Activated T-cell treated with anti-CD3 and anti-CD28 coated beads for 24 hours (primary cell): ENCODE measurements around the gene DNASE1L2.

Experiments used
- DNase-seq: peaks from one replicate; pipeline ENCODE4 v3.0.0-alpha.2; 2020; ENCODE audit warnings: low read depth

Gene DNASE1L2

DNA sequence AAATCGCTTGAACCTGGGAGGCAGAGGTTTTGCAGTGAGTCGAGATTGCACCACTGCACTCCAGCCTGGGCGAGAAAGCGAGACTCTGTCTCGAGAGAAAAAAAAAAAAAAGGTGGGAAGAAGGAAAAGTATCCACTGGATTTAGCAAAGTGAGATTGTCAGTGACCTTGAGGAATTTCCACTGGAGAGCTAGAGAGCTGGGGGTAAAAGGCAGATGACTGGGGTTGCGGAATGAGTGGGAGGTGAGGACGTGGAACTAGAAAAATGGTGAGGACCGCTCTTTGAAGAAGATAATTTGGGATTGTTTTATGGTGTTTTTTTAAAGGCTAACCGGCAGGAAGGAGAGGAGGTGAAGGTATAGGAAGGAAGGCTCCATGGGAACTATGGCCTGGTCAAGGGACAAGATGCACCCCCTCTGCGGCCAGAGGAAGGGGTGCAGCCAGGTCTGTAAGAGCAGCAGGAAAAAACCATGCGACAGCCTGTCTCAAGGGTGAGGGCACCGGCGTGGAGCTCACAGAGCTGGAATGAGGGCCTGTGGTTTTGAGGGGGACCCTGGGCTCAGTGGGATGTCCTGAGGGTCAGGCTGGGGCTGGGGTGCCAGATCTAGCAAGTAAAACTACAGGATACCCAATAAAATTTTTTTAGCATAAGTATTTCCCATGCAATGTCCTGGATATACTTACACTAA, 31.7 kb upstream of the DNASE1L2 start:
- DNase-seq, result no peak

DNA sequence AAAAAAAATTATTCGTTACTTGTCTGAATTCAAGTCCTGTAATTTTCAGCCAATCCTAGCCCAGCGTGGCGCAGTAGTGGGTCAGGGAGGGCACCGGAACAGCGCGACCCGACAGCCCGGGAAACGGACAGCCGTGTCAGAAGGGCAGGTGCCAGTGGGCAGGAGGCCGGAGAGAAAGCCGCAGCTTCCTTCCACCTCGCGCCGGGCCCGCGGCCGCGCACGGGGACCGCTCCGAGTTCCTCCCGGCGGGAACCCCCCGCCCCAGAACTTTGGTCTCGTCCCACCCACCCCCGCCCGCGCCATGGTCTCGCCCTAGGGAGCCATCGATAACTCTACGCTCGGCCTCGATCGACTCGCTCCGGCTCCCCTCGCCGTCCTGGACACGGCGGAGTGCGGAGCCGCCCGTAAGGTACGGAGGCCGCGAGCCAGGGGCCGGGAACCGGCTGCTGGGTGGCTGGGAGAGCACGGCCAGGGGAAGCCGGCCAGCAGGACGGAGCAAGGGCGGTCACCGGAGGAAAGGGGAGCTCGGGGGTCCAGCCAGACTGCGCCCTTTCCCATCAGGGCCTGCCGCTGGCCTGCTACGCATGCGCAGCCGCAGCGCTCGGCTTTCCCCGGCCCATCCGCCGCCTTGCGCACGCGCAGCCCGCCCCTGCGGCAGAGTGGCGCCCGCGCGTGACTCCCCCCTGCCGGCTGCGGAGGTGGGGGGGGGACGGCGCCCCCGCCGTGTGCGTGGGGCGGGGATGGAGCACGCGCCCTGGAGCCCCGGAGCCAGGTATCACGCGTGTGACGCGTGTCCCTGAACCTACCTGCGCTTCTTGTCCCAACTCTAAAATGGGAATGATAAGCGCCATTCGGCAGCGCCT, 30.9 kb upstream of the DNASE1L2 start, which contains the start of gene MLST8:
MLST8 (plus strand) TSS at position 351 of the 863 bp plus-strand sequence. CDS start 632 bp downstream, outside the sequence.
- peak; percentile 86 for DNase-seq

DNA sequence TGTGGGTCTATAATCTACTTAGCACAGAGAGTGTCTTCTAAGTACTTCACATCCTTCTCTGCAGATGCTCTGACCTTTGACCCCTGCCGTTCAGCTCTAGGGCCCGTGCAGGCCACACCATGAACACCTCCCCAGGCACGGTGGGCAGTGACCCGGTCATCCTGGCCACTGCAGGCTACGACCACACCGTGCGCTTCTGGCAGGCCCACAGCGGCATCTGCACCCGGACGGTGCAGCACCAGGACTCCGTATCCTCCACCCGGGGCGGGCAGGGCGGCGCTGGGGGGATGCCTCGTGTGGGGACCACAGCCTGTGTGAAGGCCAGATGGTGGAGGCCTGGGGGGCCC, 30.3 kb upstream of the DNASE1L2 start:
- DNase-seq, result no peak

DNA sequence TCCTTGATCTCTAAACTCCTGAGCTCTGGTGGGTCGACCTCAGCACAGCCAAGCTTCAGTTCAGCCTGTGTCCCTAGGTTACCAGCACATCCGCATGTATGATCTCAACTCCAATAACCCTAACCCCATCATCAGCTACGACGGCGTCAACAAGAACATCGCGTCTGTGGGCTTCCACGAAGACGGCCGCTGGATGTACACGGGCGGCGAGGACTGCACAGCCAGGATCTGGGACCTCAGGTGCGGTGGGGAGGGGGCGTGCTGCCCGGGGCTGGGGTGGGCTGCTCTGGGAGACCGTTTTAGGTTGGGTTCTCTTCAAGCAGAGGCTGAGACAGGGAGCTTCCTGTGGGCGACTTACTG, 29.8 kb upstream of the DNASE1L2 start:
- DNase-seq, result no peak

DNA sequence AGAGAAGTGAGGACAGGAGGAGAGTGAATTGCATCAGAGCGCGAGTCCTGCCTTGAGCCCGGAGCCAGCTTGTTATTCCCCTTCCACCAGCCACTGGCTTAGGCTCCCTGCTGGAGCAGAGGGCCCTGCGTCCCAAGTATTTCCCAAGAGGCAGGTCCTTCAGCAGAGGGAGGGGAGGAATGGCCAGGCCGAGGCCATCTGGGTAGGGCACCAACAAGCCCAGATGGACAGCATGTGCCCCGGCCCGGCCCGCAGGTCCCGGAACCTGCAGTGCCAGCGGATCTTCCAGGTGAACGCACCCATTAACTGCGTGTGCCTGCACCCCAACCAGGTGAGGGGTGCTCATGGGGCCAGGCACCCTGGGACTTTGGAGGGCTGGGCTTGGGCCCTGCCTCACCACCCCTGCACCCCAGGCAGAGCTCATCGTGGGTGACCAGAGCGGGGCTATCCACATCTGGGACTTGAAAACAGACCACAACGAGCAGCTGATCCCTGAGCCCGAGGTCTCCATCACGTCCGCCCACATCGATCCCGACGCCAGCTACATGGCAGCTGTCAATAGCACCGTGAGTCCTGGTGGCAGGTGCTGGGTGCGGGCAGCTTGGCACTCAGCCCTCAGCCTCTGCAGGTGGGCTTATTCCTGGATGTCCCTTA, 29.3 kb upstream of the DNASE1L2 start:
- DNase-seq, result no peak

DNA sequence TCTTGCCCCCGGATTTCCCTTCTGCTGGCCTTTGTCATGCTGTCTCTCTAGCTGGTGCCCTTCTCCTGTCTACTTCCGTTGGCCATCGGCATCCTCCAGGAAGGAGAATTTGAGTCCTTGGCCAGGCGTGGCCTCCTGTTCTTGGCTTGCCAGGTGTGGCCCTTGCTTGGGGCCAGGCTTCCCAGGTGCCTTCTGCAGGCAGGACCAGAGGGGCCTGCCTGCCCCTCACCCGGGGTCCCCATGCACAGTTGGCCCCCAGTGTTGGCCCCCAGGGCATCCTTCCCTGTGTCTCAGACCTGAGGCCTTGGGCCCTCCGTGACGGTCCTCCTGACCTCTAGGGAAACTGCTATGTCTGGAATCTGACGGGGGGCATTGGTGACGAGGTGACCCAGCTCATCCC, 28.4 kb upstream of the DNASE1L2 start:
- DNase-seq, result no peak

DNA sequence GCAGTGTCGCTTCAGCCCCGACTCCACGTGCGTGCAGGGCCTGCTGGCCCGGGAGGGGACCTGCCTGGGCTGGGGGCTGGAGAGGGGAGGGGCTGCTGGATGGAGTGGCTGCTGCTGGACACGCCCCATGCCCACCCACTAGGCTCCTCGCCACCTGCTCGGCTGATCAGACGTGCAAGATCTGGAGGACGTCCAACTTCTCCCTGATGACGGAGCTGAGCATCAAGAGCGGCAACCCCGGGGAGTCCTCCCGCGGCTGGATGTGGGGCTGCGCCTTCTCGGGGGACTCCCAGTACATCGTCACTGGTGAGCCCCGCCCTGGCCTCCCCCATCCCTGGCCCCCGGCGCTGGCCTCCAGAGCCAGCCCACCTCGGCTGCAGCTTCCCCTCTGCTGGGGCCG, 27.9 kb upstream of the DNASE1L2 start:
- no peak for DNase-seq

DNA sequence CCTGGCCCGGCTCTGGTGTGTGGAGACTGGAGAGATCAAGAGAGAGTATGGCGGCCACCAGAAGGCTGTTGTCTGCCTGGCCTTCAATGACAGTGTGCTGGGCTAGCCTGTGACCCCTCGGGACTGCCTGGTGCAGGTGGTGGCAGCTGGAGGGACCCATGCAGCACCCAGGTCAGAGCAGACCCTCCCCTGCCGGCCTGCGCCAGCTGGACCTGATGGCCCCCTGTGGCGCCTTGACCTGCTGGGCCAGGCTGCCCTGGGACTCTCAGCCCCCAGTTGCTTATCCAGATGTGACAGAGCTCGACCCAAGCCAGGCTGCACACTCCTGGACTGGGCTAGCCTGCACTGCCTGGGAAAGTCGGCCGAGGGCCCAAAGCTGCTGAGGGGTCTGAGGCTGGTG, 27.5 kb upstream of the DNASE1L2 start:
- no peak for DNase-seq

DNA sequence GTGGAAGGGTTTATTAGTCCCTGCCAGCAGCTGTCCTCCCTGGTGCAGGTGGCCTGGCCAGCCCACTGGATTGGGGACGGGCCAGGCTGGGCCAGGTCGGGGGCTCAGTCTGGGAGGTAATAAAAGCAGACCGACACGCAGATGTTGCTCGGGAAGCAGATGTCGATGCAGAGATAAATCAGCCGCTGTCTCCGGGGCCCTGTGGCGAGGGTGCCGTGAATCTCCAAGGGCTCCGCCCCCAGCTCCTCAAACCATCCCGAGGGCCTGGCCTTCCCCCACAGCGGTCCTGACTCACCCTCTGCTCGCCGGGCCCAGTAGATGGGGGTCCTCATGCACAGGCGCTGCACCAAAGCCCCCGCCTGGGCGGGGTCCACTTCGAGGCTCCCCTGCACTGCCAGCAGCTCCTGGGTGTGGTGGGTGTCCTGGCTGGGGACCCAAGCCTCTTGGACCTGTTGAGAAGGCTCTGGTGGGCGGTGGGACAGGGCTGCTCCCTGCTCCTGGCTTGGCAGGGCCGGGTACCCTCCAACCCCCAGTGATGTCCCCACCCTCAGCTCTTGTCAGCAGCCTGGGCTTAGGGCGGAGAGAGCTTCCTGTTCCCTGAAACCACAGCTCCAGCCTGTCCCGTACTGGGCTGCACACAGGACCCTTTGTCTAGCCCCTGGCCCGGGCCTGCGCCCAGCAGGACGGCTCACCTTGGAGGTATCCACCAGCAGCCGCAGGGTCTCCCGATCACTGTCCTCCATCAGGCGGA, 26.8 kb upstream of the DNASE1L2 start:
- no peak for DNase-seq

DNA sequence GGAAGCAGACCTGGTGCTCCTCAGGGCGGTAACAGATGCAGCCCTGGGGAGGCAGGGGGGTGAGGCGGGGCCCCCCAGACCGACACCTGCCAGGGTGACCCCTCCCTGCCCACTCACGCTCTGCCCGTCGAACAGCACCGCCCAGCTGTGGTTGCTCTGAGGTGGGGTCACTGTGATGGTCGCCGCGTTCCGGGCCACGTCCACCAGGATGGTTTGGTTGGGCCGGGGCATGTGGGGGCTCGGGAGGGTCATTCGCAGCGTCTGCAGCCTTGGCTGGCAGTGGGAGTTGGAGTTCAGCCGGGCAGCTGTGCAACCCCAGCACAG, 26.3 kb upstream of the DNASE1L2 start:
- no peak for DNase-seq

DNA sequence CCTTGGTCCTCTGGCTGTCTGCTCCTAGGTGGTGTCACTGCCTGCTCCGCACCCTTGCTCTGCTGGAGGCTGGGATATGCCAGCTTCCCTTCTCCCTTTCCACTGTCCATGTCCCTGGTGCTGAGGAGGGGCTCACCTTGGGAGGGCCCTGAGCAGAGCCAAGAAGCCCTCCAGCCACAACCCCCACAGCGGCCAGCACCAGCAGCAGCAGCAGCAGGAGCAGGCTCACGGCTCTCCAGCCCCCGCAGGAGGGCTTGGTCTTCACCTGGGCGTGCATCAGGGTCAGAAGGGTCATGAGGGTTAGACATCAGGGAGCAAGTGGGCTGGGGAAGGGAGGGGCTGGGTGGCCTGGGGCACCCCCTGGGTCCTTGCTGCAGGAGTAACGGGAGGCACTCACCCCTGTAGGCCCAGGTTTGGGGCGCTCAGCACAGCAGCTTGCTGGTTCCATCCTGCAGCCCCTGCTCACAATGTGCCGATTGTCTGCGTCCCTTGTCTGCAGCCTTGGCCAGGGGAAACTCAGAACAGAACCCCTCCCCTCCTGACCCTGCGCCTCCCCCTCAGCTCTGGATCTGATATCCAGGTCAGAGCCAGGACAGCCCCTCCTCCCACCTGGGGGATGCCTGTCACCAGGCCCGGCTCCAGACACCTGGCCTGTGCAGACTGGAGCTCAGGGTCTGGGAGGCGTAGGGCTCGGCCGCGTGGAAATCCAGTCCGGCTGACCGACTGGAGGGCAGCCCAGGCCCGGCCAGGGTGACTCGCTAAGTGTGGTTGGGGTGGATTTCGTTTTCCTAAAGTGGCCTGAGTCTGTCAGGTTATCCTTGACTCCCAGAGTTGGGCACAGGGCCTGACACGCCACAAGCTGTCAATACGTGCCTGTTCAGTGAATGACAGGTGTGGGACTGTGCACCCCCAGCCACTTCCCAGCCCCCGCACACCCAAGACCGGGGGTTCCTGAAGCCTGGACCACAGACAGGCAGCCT, 25.6 kb upstream of the DNASE1L2 start, which contains the start of gene BRICD5:
BRICD5 (minus strand) TSS at position 478 of the 980 bp plus-strand sequence; CDS start at position 448, 30 bp downstream.
- no peak for DNase-seq

DNA sequence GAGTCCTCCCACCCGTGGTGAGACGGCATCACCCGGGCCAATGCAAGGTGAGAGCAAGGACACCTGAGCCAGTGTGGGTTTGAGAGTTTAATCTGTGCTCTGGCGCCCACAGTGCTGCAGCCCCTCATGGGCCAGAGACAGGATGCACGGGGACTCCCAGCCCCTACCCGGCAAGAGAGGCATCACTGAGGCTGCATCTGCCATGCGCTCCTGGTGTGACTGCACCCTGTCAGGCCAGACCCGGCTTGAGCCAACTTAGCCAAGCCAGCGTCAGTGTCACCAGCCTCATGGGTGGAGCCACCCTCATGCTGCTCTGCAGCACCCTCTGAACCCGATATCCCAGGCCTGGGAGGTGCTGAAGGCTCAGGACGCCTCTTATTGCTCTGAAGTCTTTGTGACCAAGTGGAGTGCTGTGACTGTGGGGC, 24.3 kb upstream of the DNASE1L2 start:
- no peak for DNase-seq

DNA sequence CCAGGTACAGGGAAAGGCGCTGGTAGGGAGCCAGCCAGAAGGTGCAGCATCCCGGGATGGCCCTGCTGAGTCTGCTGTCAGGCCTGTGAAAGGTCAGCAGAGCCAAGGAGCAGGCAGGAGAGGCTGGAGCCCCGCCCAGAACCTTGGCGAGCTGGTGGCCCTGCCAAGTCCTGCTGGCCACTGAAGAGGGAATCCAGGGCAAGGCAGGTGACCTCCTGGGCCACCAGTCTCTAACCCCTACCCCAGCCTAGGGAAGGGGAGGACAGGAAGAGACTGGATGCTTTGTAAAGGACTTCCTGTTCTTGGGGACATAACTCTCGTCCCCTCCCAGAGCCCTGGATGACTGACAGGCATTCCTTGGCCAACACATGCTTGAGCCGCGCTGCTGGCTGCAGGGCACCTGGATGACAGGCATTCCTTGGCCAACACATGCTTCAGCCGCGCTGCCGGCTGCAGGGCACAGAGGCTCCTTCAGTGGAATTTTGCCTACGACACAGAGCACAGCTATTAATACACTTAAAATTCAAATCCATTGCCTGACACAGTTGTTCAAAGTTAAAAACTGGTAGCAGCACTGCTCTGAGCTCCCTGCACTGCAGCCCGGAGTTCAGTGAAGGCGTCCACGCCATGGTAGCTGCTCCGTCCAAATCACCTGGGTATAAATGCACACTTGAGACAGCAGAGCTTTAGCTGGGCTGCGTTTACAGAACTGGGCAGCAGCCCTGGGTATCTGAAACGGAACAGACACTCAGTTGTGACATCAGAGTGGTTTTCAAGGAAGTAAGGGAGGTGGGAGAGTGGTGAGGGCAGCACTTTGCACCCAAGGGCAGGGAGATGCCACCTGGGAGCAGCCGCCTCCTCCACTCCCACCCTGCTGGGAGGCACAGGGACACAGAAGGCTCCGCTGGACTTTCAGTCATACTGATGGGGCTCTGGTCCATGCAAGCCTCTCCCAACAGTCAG, 23.6 kb upstream of the DNASE1L2 start:
- no peak for DNase-seq

DNA sequence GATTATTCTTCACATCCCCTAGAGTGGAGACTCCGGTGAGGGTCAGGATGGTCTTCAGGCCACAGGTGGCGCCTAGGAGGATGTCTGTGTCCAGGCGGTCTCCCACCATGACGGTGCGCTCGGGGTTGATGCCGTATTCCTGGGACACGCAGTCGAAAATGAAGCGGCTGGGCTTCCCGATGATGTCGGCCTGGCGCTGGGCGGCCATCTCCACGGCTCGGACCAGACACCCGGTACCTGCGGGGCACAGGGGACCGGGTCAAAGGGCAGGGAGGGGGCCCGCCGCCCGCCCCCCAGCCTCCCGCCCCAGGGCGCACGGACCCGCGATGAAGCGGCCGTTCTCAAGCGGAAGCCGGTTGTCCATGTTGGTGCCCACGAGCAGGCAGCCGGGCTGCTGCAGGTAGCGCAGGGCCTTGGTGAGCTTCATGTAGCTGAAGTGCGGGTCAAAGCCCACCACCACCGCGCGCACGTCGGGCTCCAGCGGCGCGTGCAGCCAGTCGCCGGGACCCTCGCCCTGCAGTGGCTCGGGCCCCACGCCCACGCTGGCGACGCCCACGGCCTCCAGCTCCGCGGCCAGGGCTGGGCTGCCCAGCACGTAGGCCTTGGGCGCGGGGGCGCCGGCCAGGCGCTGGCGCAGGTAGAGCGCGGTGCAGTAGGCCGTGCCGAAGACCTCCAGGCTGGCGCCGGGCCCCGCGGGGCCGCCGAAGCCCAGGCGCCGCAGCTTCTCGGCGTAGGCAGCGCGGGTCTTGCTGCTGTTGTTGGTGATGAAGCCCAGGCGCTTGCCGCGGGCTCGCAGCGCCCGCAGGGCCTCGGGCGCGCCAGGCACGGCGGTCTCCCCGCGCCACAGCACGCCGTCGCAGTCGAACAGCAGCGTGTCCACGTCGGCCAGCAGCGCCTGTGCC, 22.2 kb upstream of the DNASE1L2 start:
- no peak for DNase-seq

DNA sequence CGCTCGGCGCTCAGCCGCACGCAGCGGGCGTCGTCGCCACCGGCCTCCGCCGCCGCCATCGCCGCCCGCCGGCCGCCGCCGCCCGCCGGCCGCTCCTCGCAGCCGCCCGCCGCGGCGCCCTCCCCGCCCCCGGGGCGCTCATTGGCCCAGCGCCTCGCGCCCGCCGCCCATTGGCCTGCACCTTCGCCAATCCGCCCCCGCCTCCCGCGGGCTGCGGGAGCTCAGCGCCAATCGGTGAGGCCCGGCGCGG, 21.6 kb upstream of the DNASE1L2 start, which contains the start of gene PGP:
PGP (minus strand) TSS at position 122 of the 250 bp plus-strand sequence; CDS start at position 59, 63 bp downstream.
- DNase-seq, result no peak

DNA sequence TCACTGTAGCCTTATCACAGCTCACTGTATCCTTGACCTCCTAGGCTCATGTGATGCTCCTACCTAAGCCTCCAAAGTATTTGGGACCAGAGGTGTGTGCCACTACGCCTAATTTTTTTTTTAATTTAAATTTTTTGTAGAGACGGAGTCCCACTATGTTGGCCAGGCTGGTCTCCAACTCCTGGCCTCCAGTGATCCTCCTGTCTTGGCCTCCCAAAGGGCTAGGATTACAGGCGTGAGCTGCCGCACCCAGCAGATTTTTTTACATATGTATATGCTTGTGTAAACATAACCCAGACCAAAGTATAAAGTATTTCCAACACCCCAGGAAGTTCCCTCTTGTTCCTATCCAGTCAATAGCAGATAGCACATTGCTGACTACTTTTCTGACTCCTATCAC, 19.9 kb upstream of the DNASE1L2 start:
- DNase-seq, result no peak

DNA sequence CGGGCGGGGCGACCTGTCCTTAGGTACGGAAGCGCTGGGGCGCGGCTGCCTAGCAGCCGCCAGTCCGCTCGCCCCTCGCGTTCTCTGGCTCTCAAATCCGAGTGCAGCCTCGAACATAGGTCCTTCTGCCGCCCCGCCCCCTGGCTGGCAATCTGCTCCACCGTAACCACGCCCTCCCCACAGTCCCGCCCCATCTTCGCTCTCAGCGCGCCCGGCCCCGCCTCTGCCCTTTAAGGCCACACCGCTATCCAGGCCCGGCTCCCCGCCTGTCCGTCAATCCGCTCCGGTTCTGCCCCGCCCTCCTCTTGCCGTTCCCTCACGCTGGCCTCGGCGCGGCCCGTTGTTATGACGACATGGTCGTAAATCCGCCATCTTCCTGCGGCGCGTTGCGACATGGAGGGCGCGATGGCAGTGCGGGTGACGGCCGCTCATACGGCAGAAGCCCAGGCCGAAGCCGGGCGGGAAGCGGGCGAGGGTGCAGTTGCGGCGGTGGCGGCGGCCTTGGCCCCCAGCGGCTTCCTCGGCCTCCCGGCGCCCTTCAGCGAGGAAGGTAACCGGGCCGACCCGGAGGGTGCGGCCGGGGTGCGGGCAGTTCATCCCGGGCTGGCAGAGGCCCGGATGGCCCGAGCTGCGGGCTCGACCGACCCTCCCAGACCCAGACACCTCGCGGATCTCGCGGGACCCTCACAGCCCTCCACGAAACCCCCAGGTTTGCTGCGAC, 12.9 kb upstream of the DNASE1L2 start, which contains the start of gene E4F1:
E4F1 (plus strand) TSS at position 371 of the 721 bp plus-strand sequence; CDS start at position 394, 23 bp downstream.
- peak; percentile 100 for DNase-seq

DNA sequence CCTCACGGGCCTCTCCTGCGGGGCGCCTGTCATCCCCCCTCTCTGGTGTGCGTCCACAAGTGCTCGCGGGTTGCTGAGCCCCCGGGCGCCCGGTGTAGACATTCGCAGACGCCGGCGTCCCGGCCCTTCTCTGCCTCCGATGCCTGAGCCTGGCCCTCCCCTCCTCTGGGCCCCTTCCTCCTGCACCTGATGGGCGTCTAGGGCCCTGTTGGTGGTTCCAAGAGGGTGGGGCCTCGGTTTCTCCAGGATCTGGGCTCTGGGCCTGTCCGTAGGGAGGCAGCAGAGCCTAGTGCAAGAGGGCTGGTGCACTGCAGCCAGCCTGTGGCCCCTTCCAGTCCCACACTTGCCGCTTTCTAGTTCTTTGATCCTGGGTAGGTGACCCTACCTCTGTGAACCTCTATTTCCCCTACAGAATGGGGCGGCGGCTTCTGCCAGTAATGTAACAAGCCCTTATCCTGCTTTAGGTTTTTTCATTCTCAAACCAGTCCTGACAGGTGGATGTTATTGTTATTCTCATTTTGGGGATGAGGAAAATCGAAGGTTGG, 12.2 kb upstream of the DNASE1L2 start:
- no peak for DNase-seq
